HCT116 (cell line): ENCODE data around the gene CENATAC. TPM values are rescaled to one million over a fixed set of nuclear protein-coding genes. Genes with fewer than 3 reads are reported as not detected.

Experiments used
- ATAC-seq: fragments of 200-7000 bp; cut with Tn5 transposase; 2 replicates; pipeline ENCODE4 v1.9.1; 2020; ENCODE audit warnings: mild to moderate bottlenecking, moderate library complexity
- BruUV-seq: library from RNA; stranded (reverse); fragments of 400-500 nt; replicated peaks from 2 replicates; lab custom pipeline; 2021; lab: Mats Ljungman, UMichigan
- CTCF ChIA-PET: fragments of 300-600 bp; sonication (Branson Sonifier 250); formaldehyde crosslinking; loops from one replicate; lab custom pipeline; 2021; ENCODE audit warnings: antibody characterized with exemption; lab: Charles Lee
- POLR2A ChIA-PET: fragments of 300-600, 350-600 bp; sonication (Branson Sonifier 250); formaldehyde crosslinking; loops from one replicate; lab custom pipeline; 2021; ENCODE audit warnings: antibody characterized with exemption; lab: Charles Lee
- RAD21 ChIA-PET, 2 experiments: fragments of 300-600 bp; sonication (Branson Sonifier 250); formaldehyde crosslinking; loops; one replicate each; lab custom pipeline; 2023; ENCODE audit warnings: low total read pairs in 2 of 2; ENCODE audit not compliant: uncharacterized antibody in 2 of 2, unreplicated experiment in 2 of 2, low non-redundant PET in 1 of 2; lab: Charles Lee
- DNase-seq: peaks from one replicate; pipeline ENCODE4 v3.0.0-alpha.2; 2010; ENCODE audit warnings: low read depth, low spot score
- H2AFZ ChIP-seq: fragments of 200-600 bp; shearing (Covaris generic), sonication (generic); 2 replicates; pipeline ENCODE4 v1.6.1; 2017; ENCODE audit warnings: low read depth, mixed run types, mixed read lengths, antibody characterized with exemption, low read length; ENCODE audit not compliant: poor library complexity, severe bottlenecking
- H3K27ac ChIP-seq: 2 replicates; pipeline ENCODE4 v1.5.1; 2012; ENCODE audit warnings: low read depth, low read length
- H3K27me3 ChIP-seq: fragments of 200-600 bp; sonication (generic); 2 replicates; pipeline ENCODE4 v1.6.1; 2016; ENCODE audit warnings: mixed run types, low read length, mixed read lengths; ENCODE audit not compliant: insufficient read depth
- H3K36me3 ChIP-seq, 2 experiments: fragments of 200-500 bp in 1 of 2; fragments of 200-600 bp in 1 of 2; sonication (Bioruptor generic) in 1 of 2; sonication (generic) in 1 of 2; 2 replicates each; pipeline versions ENCODE4 v1.5.1 to v1.6.1; 2014 to 2016; ENCODE audit warnings: low read length in 2 of 2, inconsistent platforms in 1 of 2, mixed read lengths in 1 of 2, mixed run types in 1 of 2; ENCODE audit not compliant: insufficient read depth in 2 of 2, control insufficient read depth in 1 of 2
- H3K4me1 ChIP-seq, 2 experiments: fragments of 200-600 bp in 1 of 2; sonication (generic) in 1 of 2; 2 replicates each; pipeline versions ENCODE4 v1.5.1 to v1.6.1; 2012 to 2017; ENCODE audit warnings: low read length in 2 of 2, inconsistent platforms in 1 of 2, mild to moderate bottlenecking in 1 of 2, mixed read lengths in 1 of 2, mixed run types in 1 of 2, moderate library complexity in 1 of 2; ENCODE audit not compliant: insufficient read depth in 2 of 2, control insufficient read depth in 1 of 2
- H3K4me2 ChIP-seq: fragments of 200-600 bp; sonication (generic); 2 replicates; pipeline ENCODE4 v1.6.1; 2017; ENCODE audit warnings: mixed run types, low read length, mixed read lengths
- H3K4me3 ChIP-seq, 2 experiments: fragments of 200-600 bp in 1 of 2; sonication (generic) in 1 of 2; replicated peaks in 1 of 2; 2 replicates each; pipeline ENCODE4 v1.5.1; 2011 to 2016; ENCODE audit warnings: low read length in 2 of 2, control low read depth in 1 of 2, low read depth in 1 of 2, mild to moderate bottlenecking in 1 of 2, mixed read lengths in 1 of 2, mixed run types in 1 of 2
- H3K79me2 ChIP-seq: fragments of 200-600 bp; sonication (generic); 2 replicates; pipeline ENCODE4 v1.6.1; 2017; ENCODE audit warnings: mild to moderate bottlenecking, mixed run types, low read length, moderate library complexity, mixed read lengths; ENCODE audit not compliant: insufficient read depth
- H3K9ac ChIP-seq: fragments of 200-600 bp; sonication (generic); 2 replicates; pipeline ENCODE4 v1.6.1; 2016; ENCODE audit warnings: low read length, mixed read lengths
- H3K9me2 ChIP-seq: fragments of 200-600 bp; sonication (generic), shearing (Covaris generic); 2 replicates; pipeline ENCODE4 v1.6.1; 2017; ENCODE audit warnings: mixed run types, mild to moderate bottlenecking, moderate library complexity; ENCODE audit not compliant: insufficient read depth
- H3K9me3 ChIP-seq, 2 experiments: fragments of 200-500 bp in 1 of 2; fragments of 200-600 bp in 1 of 2; sonication (Bioruptor generic) in 1 of 2; sonication (generic) in 1 of 2; 2 replicates each; pipeline ENCODE4 v1.6.1; 2014 to 2017; ENCODE audit warnings: low read length in 2 of 2, mixed read lengths in 2 of 2, inconsistent platforms in 1 of 2, low read depth in 1 of 2, mild to moderate bottlenecking in 1 of 2, mixed run types in 1 of 2, moderate library complexity in 1 of 2; ENCODE audit not compliant: control insufficient read depth in 1 of 2, insufficient read depth in 1 of 2
- H4K20me1 ChIP-seq: fragments of 200-600 bp; sonication (generic), shearing (Covaris generic); 2 replicates; pipeline ENCODE4 v1.6.1; 2017; ENCODE audit warnings: mixed run types, mild to moderate bottlenecking, moderate library complexity; ENCODE audit not compliant: insufficient read depth
- RAD21 ChIP-seq: IDR thresholded peaks from 2 replicates; pipeline ENCODE4 v1.6.1; 2012; ENCODE audit warnings: low read depth, mild to moderate bottlenecking
- SIN3A ChIP-seq: IDR thresholded peaks from 2 replicates; pipeline ENCODE4 v1.6.1; 2012; ENCODE audit warnings: low read depth
- SRF ChIP-seq: IDR thresholded peaks from 2 replicates; pipeline ENCODE4 v1.6.1; 2012; ENCODE audit warnings: low read depth
- intact Hi-C: fragments of 100-400 bp; cut with micrococcal nuclease; formaldehyde crosslinking; loops from 2 replicates; pipeline ENCODE4 v1.10.0; 2022
- total RNA-seq: library from RNA; stranded (reverse); gene quantifications from one replicate; pipeline ENCODE4 v1.2.1, GENCODE V29; 2021; ENCODE audit not compliant: unreplicated experiment
- TF ChIP-seq, protein P1 (sequence below), 3 experiments: fragments of 200-600 bp in 1 of 3; sonication (generic) in 1 of 3; IDR thresholded peaks in 2 of 3; conservative IDR thresholded peaks in 1 of 3; 2 replicates each; pipeline ENCODE4 v1.5.1; 2012 to 2017; ENCODE audit warnings: low read depth in 2 of 3, low read length in 2 of 3, antibody characterized with exemption in 1 of 3, borderline replicate concordance in 1 of 3, control low read depth in 1 of 3, mild to moderate bottlenecking in 1 of 3, mixed read lengths in 1 of 3, mixed run types in 1 of 3, moderate library complexity in 1 of 3; ENCODE audit not compliant: insufficient read depth in 1 of 3

The CENATAC gene
- total RNA-seq, 1 experiment from 2014 or later: 28.9 TPM

DNA sequence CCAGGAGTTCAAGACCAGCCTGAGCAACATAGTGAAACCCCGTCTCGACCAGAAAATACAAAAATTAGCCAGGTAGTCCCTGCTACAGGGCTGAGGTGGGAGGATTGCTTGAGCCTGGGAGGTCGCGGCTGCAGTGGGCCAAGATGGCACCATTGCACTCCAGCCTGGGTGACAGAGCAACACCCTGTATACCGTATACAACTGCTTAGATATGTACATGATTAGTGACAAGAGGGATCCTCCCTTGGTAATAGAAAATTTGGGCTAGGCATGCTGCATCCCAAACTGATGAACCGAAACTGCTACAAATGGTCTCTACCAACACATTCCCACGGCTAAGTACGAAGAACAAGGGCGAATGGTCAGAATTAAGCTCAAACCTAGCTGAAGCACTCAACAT lies 45.0 kb downstream of the CENATAC start:
- Histone ChIP-seq H3K9ac (no peak overlapping the region), H3K4me3 (no peak overlapping the region), H3K9me2 (no peaks in the 10 kb centered on the region), H3K27me3 (no peaks in the 10 kb centered on the region), H3K4me1 (no peaks in the 10 kb centered on the region), H4K20me1 (no peaks in the 10 kb centered on the region), H3K36me3 (peaks cover 14 to 18% of the 10 kb centered on the region in 2 experiments), H3K79me2 (no peaks in the 10 kb centered on the region), H2AFZ (no peak overlapping the region), H3K4me2 (no peak overlapping the region), H3K27ac (no peak overlapping the region), H3K9me3 (no peaks in the 10 kb centered on the region)
- ChIA-PET RAD21 (no interaction called here), CTCF (interaction anchor here (1.4 kb wide), 1 partner anchor 11 kb away, joined by 3 read pairs; no protein-coding TSS in a partner anchor), POLR2A (interaction anchor here (0.7 to 1.1 kb wide), 2 partner anchors 10 to 13 kb away, joined by 3 read pairs; no protein-coding TSS in a partner anchor)
- no peak for TF ChIP-seq RAD21
- TF ChIP-seq SIN3A: no peak
- no peak for ATAC-seq
- no peak for DNase-seq
- no TSS peak for BruUV-seq
- intact Hi-C loops: no loop called here

- no peak overlapping the region for H3K4me3 ChIP-seq
- no peaks in the 10 kb centered on the region for H3K9me3 ChIP-seq
- H3K27ac ChIP-seq: no peak overlapping the region
- ChIA-PET CTCF (interaction anchor here (1.1 kb wide), 1 partner anchor 13 kb away, joined by 3 read pairs; no protein-coding TSS in a partner anchor), POLR2A (no interaction called here), RAD21 (no interaction called here)
- BruUV-seq: no TSS peak
- intact Hi-C loops: no loop called here
- DNase-seq (no peak), ATAC-seq (peak; percentile 36)
- H3K4me1 ChIP-seq: no peaks in the 10 kb centered on the region
- no peak overlapping the region for H3K4me2 ChIP-seq
- H3K79me2 ChIP-seq: no peaks in the 10 kb centered on the region
- H3K9ac ChIP-seq: no peak overlapping the region
- no peak for TF ChIP-seq SRF
- TF ChIP-seq, protein P1, sequence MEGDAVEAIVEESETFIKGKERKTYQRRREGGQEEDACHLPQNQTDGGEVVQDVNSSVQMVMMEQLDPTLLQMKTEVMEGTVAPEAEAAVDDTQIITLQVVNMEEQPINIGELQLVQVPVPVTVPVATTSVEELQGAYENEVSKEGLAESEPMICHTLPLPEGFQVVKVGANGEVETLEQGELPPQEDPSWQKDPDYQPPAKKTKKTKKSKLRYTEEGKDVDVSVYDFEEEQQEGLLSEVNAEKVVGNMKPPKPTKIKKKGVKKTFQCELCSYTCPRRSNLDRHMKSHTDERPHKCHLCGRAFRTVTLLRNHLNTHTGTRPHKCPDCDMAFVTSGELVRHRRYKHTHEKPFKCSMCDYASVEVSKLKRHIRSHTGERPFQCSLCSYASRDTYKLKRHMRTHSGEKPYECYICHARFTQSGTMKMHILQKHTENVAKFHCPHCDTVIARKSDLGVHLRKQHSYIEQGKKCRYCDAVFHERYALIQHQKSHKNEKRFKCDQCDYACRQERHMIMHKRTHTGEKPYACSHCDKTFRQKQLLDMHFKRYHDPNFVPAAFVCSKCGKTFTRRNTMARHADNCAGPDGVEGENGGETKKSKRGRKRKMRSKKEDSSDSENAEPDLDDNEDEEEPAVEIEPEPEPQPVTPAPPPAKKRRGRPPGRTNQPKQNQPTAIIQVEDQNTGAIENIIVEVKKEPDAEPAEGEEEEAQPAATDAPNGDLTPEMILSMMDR (IDR thresholded peaks at IDR 0.05 in 2 of 3, conservative IDR thresholded peaks at IDR 0.05 in 1 of 3; ENCODE audit: borderline replicate concordance in 1 of 3, insufficient read depth in 1 of 3, low read depth in 2 of 3, low read length in 2 of 3): peak in 2 of 3 experiments; percentile 37 to 42; a peak in 3 of 6 replicates
- peaks cover 29 to 32% of the 10 kb centered on the region in 2 experiments for H3K36me3 ChIP-seq
- H4K20me1 ChIP-seq: no peaks in the 10 kb centered on the region
- H3K9me2 ChIP-seq: no peaks in the 10 kb centered on the region
- no peaks in the 10 kb centered on the region for H3K27me3 ChIP-seq
- no peak overlapping the region for H2AFZ ChIP-seq
Observed at GRCh38 chr11:119044708-119045107, 46.8 kb downstream of the CENATAC start.
